Measurements from ENCODE around the gene NBEAL2.
A peak's percentile ranks its signal among the peaks of the same experiment; 100 is the strongest.
"Not testable (repeated sequence)": the region's sequence is repeated elsewhere in the genome, so short reads cannot be mapped to it uniquely, and the experiment has no call there.

Gene NBEAL2

DNA sequence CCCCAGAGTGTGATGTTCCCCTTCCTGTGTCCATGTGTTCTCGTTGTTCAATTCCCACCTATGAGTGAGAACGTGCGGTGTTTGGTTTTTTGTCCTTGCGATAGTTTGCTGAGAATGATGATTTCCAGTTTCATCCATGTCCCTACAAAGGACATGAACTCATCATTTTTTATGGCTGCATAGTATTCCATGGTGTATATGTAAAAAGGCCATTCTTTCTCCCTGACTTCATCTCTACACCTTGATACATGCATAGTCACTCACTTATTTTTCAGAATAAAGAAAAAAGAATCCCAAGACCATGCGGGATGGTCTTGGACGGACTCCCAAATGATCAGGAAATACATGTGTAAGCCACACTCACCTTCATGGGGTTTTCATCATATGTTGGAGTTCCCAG is 57.8 kb downstream of the NBEAL2 start:
- not testable (repeated sequence) for H3K27ac ChIP-seq (ENCODE audit: low read depth, low read length); H3K4me1 ChIP-seq (ENCODE audit: control insufficient read depth, insufficient read depth, low read length)
- peaks cover 76% of the 10 kb centered on the region for H3K36me3 ChIP-seq (ENCODE audit: control insufficient read depth, insufficient read depth, low read length)

DNA sequence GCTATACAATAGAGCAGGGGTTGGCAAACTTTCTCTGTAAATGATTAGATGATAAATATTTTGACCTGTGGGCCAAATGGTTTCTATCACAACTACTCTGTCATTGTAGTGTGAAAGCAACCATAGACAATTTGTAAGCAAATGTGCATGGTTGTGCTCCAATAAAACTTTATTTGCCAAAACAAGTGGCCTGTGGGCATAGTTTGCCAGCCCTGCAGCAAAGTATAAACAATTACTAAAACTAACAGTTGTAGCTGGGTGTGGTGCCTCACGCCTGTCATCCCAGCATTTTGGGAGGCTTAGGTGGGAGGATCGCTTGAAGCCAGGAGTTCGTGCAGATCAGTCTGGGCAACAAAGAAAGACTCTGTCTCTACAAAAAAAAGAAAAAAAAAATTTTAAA is 61.6 kb downstream of the NBEAL2 start:
- no peak overlapping the region for H3K4me3 ChIP-seq (ENCODE audit: low read depth, low read length)
- no peak overlapping the region for H3K27ac ChIP-seq (ENCODE audit: low read depth, low read length)
- no peak overlapping the region for H3K9ac ChIP-seq (ENCODE audit: low read length)
- H3K27me3 ChIP-seq (ENCODE audit: control insufficient read depth, insufficient read depth, low read length): no peaks in the 10 kb centered on the region
- no peaks in the 10 kb centered on the region for H3K4me1 ChIP-seq (ENCODE audit: control insufficient read depth, insufficient read depth, low read length)
- no peaks in the 10 kb centered on the region for H3K9me3 ChIP-seq (ENCODE audit: control insufficient read depth, insufficient read depth, low read depth, low read length)
- H3K36me3 ChIP-seq (ENCODE audit: control insufficient read depth, insufficient read depth, low read length): peaks cover 71% of the 10 kb centered on the region

More for the DNA sequence above, 57.8 kb downstream of the NBEAL2 start:
- not testable (repeated sequence) for H3K9me3 ChIP-seq (ENCODE audit: control insufficient read depth, insufficient read depth, low read depth, low read length); H3K27me3 ChIP-seq (ENCODE audit: control insufficient read depth, insufficient read depth, low read length); H3K4me3 ChIP-seq (ENCODE audit: low read depth, low read length); H3K9ac ChIP-seq (ENCODE audit: low read length)

DNA sequence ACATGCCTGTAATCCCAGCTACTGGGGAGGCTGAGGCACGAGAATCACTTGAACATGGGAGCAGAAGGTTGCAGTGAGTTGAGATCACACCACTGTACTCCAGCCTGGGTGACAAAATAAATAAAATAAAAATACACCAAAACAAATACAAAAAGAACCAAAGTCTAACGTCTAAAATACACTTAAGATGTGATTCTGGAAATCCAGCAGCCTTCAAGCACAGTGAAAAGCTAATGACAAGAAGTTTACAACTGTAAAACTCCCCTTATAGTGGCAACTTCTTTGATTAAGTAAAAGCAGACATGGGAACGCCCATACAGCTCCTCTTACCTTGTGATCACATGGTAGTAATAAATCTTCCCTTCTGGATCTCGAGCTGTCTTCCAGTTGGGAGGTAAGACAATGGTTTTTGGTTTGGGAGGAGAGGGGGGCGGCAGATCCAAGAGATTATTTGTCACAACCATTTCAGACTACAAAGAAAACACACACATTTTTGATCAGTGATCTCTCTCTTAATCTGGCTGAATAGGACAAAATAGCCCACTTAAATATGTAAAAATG is 62.8 kb downstream of the NBEAL2 start:
- Histone ChIP-seq H3K4me1 (ENCODE audit: control insufficient read depth, insufficient read depth, low read length) (no peaks in the 10 kb centered on the region), H3K36me3 (ENCODE audit: control insufficient read depth, insufficient read depth, low read length) (peaks cover 66% of the 10 kb centered on the region), H3K9me3 (ENCODE audit: control insufficient read depth, insufficient read depth, low read depth, low read length) (no peaks in the 10 kb centered on the region), H3K27ac (ENCODE audit: low read depth, low read length) (0 out of 2 replicates have a peak overlapping the region, but pooled peaks have one; percentile 26), H3K9ac (ENCODE audit: low read length) (no peak overlapping the region), H3K27me3 (ENCODE audit: control insufficient read depth, insufficient read depth, low read length) (no peaks in the 10 kb centered on the region), H3K4me3 (ENCODE audit: low read depth, low read length) (no peak overlapping the region)

DNA sequence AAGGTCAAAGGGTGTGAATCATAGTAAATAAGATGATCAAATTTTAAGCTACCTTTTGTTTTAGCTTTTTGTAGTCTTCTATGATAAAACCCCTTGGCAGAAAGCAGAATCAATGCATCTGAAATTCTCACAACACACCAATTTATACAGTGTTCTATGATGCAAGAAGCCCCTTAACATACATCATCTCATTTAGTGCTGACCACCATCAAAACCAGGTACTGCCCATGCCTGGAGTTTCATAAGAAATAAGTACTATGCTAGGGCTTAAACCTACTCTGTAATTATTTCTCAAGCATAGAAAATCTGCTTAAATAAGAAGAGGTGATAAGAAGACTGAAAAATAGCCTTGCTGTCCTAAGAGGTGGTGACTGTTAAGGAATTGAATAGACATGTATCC is 67.6 kb downstream of the NBEAL2 start:
- peaks cover 33% of the 10 kb centered on the region for H3K36me3 ChIP-seq (ENCODE audit: control insufficient read depth, insufficient read depth, low read length)
- no peaks in the 10 kb centered on the region for H3K4me1 ChIP-seq (ENCODE audit: control insufficient read depth, insufficient read depth, low read length)
- H3K9me3 ChIP-seq (ENCODE audit: control insufficient read depth, insufficient read depth, low read depth, low read length): no peaks in the 10 kb centered on the region
- H3K9ac ChIP-seq (ENCODE audit: low read length): no peak overlapping the region
- no peak overlapping the region for H3K27ac ChIP-seq (ENCODE audit: low read depth, low read length)
- no peaks in the 10 kb centered on the region for H3K27me3 ChIP-seq (ENCODE audit: control insufficient read depth, insufficient read depth, low read length)
- H3K4me3 ChIP-seq (ENCODE audit: low read depth, low read length): no peak overlapping the region

DNA sequence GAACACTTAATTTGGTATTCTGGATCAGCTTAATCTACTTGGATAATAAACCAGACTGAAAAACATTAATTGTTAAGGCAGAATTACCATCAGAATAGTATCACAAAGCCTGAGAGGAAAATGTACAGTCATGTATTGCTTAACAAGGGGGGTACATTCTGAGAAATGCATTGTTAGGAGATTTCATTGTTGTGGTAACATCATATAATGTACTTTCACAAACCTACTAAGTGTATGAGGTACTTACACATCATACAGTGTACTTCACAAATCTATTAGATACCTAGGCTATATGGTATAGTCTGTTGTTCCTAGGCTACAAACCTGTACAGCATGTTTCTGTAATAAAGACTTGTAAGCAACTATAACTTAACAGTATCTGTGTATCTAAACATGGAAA is 68.2 kb downstream of the NBEAL2 start:
- no peaks in the 10 kb centered on the region for H3K4me1 ChIP-seq (ENCODE audit: control insufficient read depth, insufficient read depth, low read length)
- H3K9ac ChIP-seq (ENCODE audit: low read length): no peak overlapping the region
- no peak overlapping the region for H3K27ac ChIP-seq (ENCODE audit: low read depth, low read length)
- no peaks in the 10 kb centered on the region for H3K27me3 ChIP-seq (ENCODE audit: control insufficient read depth, insufficient read depth, low read length)
- no peaks in the 10 kb centered on the region for H3K9me3 ChIP-seq (ENCODE audit: control insufficient read depth, insufficient read depth, low read depth, low read length)
- no peak overlapping the region for H3K4me3 ChIP-seq (ENCODE audit: low read depth, low read length)
- H3K36me3 ChIP-seq (ENCODE audit: control insufficient read depth, insufficient read depth, low read length): peaks cover 27% of the 10 kb centered on the region

DNA sequence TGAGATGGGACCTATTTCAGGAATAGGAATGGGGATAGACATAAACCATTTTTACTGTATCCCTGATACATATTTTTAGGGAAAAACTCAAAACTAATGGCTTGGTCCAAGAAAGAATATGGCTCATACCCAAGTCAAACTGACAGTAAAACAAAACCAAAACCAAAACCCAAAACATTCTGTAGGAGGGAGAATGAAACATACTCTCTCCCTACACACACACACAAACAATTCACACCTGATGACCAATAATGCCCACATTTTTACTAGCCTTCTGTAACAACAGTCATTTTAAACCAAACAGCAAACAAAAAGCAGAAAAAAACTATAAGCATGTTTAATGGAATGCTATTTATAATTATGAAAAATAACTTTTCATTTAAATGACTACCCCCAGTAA is 74.9 kb downstream of the NBEAL2 start:
- H3K4me1 ChIP-seq (ENCODE audit: control insufficient read depth, insufficient read depth, low read length): no peaks in the 10 kb centered on the region
- H3K9me3 ChIP-seq (ENCODE audit: control insufficient read depth, insufficient read depth, low read depth, low read length): no peaks in the 10 kb centered on the region
- H3K27ac ChIP-seq (ENCODE audit: low read depth, low read length): no peak overlapping the region
- H3K9ac ChIP-seq (ENCODE audit: low read length): no peak overlapping the region
- no peak overlapping the region for H3K4me3 ChIP-seq (ENCODE audit: low read depth, low read length)
- H3K36me3 ChIP-seq (ENCODE audit: control insufficient read depth, insufficient read depth, low read length): peaks cover 31% of the 10 kb centered on the region
- H3K27me3 ChIP-seq (ENCODE audit: control insufficient read depth, insufficient read depth, low read length): no peaks in the 10 kb centered on the region

DNA sequence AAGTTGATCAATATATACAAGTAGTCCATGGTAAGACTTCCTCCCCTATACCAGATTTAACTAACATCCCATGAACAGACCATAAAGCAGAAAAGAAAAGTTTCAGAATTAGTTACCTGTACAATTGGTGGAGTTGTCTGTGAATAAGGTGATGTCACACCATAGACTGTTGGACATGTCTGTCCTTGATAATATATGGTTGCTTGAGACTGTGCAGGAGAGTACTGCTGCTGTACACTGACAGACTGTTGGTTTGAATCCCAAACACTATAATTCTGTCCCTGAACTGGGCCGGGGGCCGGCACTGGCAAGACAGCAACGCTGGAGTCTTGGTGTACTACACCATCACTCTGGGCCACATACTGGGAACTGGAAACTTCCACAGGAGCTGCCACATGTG is 77.2 kb downstream of the NBEAL2 start:
- no peaks in the 10 kb centered on the region for H3K4me1 ChIP-seq (ENCODE audit: control insufficient read depth, insufficient read depth, low read length)
- no peaks in the 10 kb centered on the region for H3K9me3 ChIP-seq (ENCODE audit: control insufficient read depth, insufficient read depth, low read depth, low read length)
- no peak overlapping the region for H3K9ac ChIP-seq (ENCODE audit: low read length)
- H3K36me3 ChIP-seq (ENCODE audit: control insufficient read depth, insufficient read depth, low read length): peaks cover 31% of the 10 kb centered on the region
- H3K4me3 ChIP-seq (ENCODE audit: low read depth, low read length): no peak overlapping the region
- H3K27ac ChIP-seq (ENCODE audit: low read depth, low read length): no peak overlapping the region
- no peaks in the 10 kb centered on the region for H3K27me3 ChIP-seq (ENCODE audit: control insufficient read depth, insufficient read depth, low read length)

DNA sequence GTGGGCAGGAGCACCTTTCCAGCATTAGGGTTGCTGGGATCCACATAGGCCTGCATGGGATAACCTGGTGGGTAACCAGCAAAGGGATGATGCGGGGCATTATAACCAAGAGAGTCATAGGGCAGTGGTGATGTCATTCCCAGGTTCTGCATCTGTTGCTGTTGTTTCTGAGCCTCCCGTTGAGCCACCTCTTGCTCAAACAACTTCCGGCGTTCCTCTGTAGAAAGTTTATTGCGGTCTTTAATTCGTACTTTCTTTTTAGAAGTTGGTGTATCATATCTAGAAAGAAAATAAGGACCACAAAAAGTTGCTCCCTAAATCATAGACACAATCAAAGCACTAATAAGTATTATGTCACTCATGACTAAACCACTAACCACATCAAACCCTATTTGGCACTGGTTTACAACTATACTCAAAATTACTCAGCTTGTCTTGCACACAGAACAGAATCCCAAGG is 77.8 kb downstream of the NBEAL2 start:
- no peaks in the 10 kb centered on the region for H3K9me3 ChIP-seq (ENCODE audit: control insufficient read depth, insufficient read depth, low read depth, low read length)
- no peaks in the 10 kb centered on the region for H3K27me3 ChIP-seq (ENCODE audit: control insufficient read depth, insufficient read depth, low read length)
- no peak overlapping the region for H3K4me3 ChIP-seq (ENCODE audit: low read depth, low read length)
- H3K36me3 ChIP-seq (ENCODE audit: control insufficient read depth, insufficient read depth, low read length): peaks cover 36% of the 10 kb centered on the region
- H3K4me1 ChIP-seq (ENCODE audit: control insufficient read depth, insufficient read depth, low read length): no peaks in the 10 kb centered on the region
- H3K9ac ChIP-seq (ENCODE audit: low read length): no peak overlapping the region
- H3K27ac ChIP-seq (ENCODE audit: low read depth, low read length): no peak overlapping the region
